ENCODE measurements around the gene COPS8. TPM values are rescaled to one million over a fixed set of nuclear protein-coding genes. Genes with fewer than 3 reads are reported as not detected.

Gene COPS8
- total and polyA plus RNA-seq, 7 donors = 77.1 to 427 (median 190) TPM

GRCh38 chr2:237143118-237143517, 57.4 kb downstream of the COPS8 start:
- TF ChIP-seq, protein P1, sequence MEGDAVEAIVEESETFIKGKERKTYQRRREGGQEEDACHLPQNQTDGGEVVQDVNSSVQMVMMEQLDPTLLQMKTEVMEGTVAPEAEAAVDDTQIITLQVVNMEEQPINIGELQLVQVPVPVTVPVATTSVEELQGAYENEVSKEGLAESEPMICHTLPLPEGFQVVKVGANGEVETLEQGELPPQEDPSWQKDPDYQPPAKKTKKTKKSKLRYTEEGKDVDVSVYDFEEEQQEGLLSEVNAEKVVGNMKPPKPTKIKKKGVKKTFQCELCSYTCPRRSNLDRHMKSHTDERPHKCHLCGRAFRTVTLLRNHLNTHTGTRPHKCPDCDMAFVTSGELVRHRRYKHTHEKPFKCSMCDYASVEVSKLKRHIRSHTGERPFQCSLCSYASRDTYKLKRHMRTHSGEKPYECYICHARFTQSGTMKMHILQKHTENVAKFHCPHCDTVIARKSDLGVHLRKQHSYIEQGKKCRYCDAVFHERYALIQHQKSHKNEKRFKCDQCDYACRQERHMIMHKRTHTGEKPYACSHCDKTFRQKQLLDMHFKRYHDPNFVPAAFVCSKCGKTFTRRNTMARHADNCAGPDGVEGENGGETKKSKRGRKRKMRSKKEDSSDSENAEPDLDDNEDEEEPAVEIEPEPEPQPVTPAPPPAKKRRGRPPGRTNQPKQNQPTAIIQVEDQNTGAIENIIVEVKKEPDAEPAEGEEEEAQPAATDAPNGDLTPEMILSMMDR (IDR thresholded peaks at IDR 0.05) = no peak
- 64 to 84% (median 78%) methylated on average over 2 of the region's 2 CpGs for WGBS, 3 donors
- Histone ChIP-seq H3K27ac (peak overlapping the region; percentile 16), H3K27me3 (ENCODE audit: insufficient read depth in 3 of 3, low read length in 2 of 3) (no peaks in the 10 kb centered on the region), H3K36me3 (ENCODE audit: insufficient read depth in 1 of 2, low read depth in 1 of 2) (no peaks in the 10 kb centered on the region), H3K4me3 (no peak overlapping the region), H3K9me3 (peaks cover 19% of the 10 kb centered on the region), H3K4me1 (no peaks in the 10 kb centered on the region)
- DNase-seq = no peak
- intact Hi-C loops (cut with DNase I) = no loop called here
- ATAC-seq = no peak

GRCh38 chr2:237143676-237144440, 58.2 kb downstream of the COPS8 start:
- ATAC-seq (peak in 3 of 4 donors; percentile 10 to 52 (median 50)), DNase-seq (no peak)
- Histone ChIP-seq H3K9me3 (peaks cover 20% of the 10 kb centered on the region), H3K4me3 (no peak overlapping the region), H3K27me3 (ENCODE audit: insufficient read depth in 3 of 3, low read length in 2 of 3) (no peaks in the 10 kb centered on the region), H3K27ac (peak overlapping the region; percentile 16), H3K4me1 (no peaks in the 10 kb centered on the region), H3K36me3 (ENCODE audit: insufficient read depth in 1 of 2, low read depth in 1 of 2) (no peaks in the 10 kb centered on the region)
- TF ChIP-seq, protein P1 (IDR thresholded peaks at IDR 0.05) = no peak
- 68 to 79% (median 74%) methylated on average over 5 of the region's 5 CpGs for WGBS, 3 donors
- intact Hi-C loops (cut with DNase I) = no loop called here

- ATAC-seq (no peak), DNase-seq (no peak)
- WGBS, 3 donors = 76 to 79% (median 77%) methylated on average over 3 of the region's 3 CpGs
- Histone ChIP-seq H3K27me3 (ENCODE audit: insufficient read depth in 3 of 3, low read length in 2 of 3) (no peaks in the 10 kb centered on the region), H3K9me3 (peaks cover 20% of the 10 kb centered on the region), H3K27ac (no peak overlapping the region), H3K36me3 (ENCODE audit: insufficient read depth in 1 of 2, low read depth in 1 of 2) (no peaks in the 10 kb centered on the region), H3K4me1 (no peaks in the 10 kb centered on the region), H3K4me3 (no peak overlapping the region)
- TF ChIP-seq, protein P1 (IDR thresholded peaks at IDR 0.05) = no peak
- intact Hi-C loops (cut with DNase I) = no loop called here
These were observed 58.8 kb downstream of the COPS8 start for GRCh38 chr2:237144516-237144915.

- Histone ChIP-seq H3K4me1 (no peaks in the 10 kb centered on the region), H3K27me3 (ENCODE audit: insufficient read depth in 3 of 3, low read length in 2 of 3) (no peaks in the 10 kb centered on the region), H3K36me3 (ENCODE audit: insufficient read depth in 1 of 2, low read depth in 1 of 2) (no peaks in the 10 kb centered on the region), H3K4me3 (no peak overlapping the region), H3K27ac (no peak overlapping the region), H3K9me3 (peaks cover 20% of the 10 kb centered on the region)
- intact Hi-C loops (cut with DNase I) = no loop called here
- TF ChIP-seq, protein P1 (IDR thresholded peaks at IDR 0.05) = no peak
- no peak for ATAC-seq
- DNase-seq = no peak
These were observed 61.6 kb downstream of the COPS8 start for GRCh38 chr2:237147317-237147716.

DNA sequence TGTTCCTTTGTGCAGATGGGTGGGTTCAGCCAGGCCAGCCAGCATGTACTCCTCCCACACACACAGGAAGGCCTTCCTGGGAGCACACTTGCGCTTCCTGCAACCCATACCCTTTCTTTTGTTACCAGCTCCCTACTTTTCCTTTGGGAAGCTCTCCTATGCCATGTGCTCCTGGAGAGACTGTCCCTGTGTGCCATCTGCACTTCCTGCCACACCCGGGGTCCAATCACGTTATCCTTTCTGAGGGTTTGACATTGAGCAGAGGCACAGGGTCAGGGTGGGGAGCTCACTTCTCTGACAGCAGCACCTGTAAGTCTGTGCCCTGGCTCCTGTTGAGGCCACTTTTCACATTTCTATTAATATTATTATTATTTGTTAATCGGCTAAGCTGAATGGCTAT, 62.9 kb downstream of the COPS8 start:
- Histone ChIP-seq H3K4me1 (no peaks in the 10 kb centered on the region), H3K9me3 (peaks cover 20% of the 10 kb centered on the region), H3K4me3 (no peak overlapping the region), H3K36me3 (ENCODE audit: insufficient read depth in 1 of 2, low read depth in 1 of 2) (no peaks in the 10 kb centered on the region), H3K27ac (no peak overlapping the region), H3K27me3 (ENCODE audit: insufficient read depth in 3 of 3, low read length in 2 of 3) (no peaks in the 10 kb centered on the region)
- intact Hi-C loops (cut with DNase I) = no loop called here
- DNase-seq = no peak
- 88 to 97% (median 95%) methylated on average over 4 of the region's 4 CpGs for WGBS, 3 donors
- TF ChIP-seq, protein P1 (IDR thresholded peaks at IDR 0.05) = no peak
- no peak for ATAC-seq

Measured in psoas muscle (tissue), 8 donors.